Activated CD4-positive, alpha-beta T cell treated with anti-CD3 and anti-CD28 coated beads for 24 hours (primary cell): ENCODE measurements around the gene LITAF.
"Not testable (repeated sequence)": the region's sequence is repeated elsewhere in the genome, so short reads cannot be mapped to it uniquely, and the experiment has no call there.

Source experiments
- DNase-seq, 2 donors: peaks; one replicate each; pipeline ENCODE4 v3.0.0-alpha.2; 2020; ENCODE audit warnings: low read depth in 2 of 2

LITAF gene

GRCh38 chr16:11517961-11518360 lies 68.8 kb downstream of the LITAF start:
- DNase-seq, result no peak

DNA sequence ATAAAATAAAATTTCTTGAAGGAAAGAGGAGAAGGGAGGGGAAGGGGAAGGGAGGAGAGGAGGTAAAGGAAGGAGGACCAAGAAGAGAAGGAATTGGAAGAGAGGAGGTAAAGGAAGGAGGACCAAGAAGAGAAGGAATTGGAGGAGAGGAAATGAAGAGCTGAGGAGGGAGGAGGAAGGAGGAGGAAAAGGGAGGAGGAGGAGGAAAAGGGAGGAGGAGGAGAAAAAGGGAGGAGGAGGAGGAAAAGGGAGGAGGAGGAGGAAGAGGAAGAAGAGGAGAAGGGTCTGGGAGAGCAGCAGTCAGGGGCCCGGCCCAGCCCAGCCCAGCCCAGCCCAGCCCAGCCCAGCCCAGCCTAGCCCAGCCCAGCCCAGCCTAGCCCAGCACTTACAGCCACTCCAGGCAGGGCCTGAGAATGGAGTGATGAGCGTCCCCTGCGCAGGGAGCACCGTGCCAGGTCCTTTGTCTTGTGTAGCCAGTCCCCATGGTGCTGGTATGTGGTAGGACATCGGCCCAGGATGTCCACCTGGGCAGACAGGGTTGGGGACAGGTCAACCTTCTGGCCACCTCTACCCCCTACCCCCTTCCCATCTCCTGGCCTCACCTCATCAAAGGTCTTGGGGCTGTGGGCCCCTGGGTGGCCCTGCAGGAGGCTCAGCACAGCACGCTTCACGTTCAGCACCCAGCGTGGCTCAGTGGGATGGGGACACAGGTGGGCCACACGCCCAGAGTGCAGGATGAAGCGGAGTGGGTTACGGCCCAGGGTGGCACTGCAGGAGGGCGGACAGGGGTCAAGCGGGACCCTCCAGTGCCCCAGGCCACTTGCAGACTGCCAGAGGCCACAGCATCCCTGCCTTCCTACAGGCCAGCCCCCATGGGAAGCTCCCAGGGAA lies 70.9 kb downstream of the LITAF start:
- no peak for DNase-seq

DNA sequence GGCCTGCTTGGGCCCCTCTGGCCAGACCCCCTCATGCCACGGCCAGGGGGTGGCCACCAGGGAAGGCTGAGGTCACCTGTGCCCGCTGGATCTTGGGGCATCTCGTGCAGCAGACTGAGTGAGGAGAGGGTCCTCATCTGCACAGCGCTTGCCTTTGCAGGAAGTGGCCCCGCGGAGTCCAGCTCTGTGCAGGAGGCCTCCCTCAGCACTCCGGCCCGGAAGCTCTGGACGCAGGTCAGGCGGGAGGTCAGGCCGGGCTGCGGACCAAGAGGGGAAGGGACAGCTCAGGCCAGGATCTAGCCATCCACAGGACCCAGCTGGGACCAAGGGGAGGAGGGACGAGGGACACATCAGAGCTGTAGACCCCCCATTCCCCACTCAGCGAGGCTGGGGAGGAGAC lies 72.4 kb downstream of the LITAF start:
- no peak for DNase-seq

DNA sequence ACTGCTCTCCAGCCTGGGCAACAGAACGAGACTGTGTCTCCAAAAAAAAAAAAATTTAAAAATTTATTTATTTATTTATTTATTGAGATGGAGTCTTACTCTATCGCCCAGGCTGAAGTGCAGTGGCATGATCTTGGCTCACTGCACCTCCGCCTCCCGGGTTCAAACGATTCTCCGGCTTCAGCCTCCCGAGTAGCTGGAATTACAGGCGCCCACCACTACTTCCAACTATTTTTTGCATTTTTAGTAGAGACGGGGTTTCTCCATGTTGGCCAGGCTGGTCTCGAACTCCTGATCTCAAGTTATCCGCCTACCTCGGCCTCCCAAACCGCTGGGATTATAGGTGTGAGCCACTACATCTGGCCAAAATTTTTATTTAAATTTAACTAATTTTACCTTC lies 73.4 kb downstream of the LITAF start:
- not testable (repeated sequence) for DNase-seq

DNA sequence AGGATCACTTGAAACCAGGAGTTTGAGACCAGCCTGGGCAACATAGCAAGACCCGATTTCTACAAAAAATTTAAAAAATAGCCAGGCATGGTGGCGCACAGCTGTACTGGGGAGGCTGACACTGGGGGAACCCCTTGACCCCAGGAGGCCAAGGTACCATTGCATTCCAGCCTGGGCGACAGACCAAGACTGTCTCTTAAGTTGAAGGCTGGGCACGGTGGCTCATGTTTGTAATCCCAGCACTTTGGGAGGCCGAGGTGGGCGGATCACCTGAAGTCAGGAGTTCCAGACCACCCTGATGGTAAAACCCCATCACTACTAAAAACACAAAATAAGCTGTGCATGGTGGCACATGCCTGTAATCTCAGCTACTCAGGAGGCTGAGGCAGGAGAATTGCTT lies 74.9 kb downstream of the LITAF start:
- DNase-seq, result no peak

GRCh38 chr16:11511328-11511727 lies 75.4 kb downstream of the LITAF start:
- no peak for DNase-seq

- DNase-seq, result no peak
Measured at GRCh38 chr16:11510178-11510973, 76.3 kb downstream of the LITAF start.

- no peak for DNase-seq
Measured at GRCh38 chr16:11507991-11508390, 78.7 kb downstream of the LITAF start.

GRCh38 chr16:11507350-11507749 lies 79.4 kb downstream of the LITAF start:
- DNase-seq, result no peak

DNA sequence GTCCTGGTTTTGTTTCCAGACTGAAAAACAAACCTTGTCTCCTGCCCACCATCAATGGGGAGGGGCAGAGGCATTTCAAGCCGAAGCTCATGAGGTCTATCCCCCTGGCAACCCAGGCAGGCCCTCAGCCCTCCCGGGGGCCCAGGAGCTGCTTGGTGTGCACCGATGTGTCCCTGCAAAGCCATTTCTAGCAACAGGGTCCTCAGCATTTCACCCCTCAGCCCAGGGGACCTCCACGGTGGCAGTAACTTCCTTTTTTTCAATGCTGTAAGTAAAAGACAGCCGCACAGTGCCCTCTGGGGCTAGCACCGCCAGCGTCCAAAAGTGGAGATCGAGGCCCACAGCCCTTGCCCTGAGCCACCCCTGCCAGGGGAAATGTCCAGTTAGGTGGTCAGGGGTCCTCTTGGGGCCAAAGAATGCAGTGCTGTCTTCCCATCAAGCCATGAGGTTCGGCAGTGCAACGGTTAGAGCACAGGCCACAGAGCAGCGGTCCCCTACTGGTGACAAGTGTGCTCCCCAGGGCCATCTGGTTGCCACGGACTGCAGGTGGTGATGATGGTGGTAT lies 79.9 kb downstream of the LITAF start:
- no peak for DNase-seq

- DNase-seq, result not testable (repeated sequence)
Measured at GRCh38 chr16:11504261-11504660, 82.5 kb downstream of the LITAF start.

- no peak for DNase-seq
Measured at GRCh38 chr16:11503566-11503965, 83.2 kb downstream of the LITAF start.

- DNase-seq, result no peak
Measured at GRCh38 chr16:11502239-11502638, 84.5 kb downstream of the LITAF start.

GRCh38 chr16:11501632-11502031 lies 85.1 kb downstream of the LITAF start:
- DNase-seq, result no peak

GRCh38 chr16:11500700-11501346 lies 85.9 kb downstream of the LITAF start:
- DNase-seq, result no peak

- no peak for DNase-seq
Measured at GRCh38 chr16:11499295-11500089, 87.2 kb downstream of the LITAF start.

GRCh38 chr16:11498683-11499082 lies 88.0 kb downstream of the LITAF start:
- no peak for DNase-seq

- no peak for DNase-seq
Measured at GRCh38 chr16:11497851-11498289, 88.8 kb downstream of the LITAF start.
